ENCODE results near the gene AMER3.

- TF ChIP-seq CTCF (conservative IDR thresholded peaks at IDR 0.05 in 1 of 2, IDR thresholded peaks at IDR 0.05 in 1 of 2; ENCODE audit: low read depth in 1 of 2, low read length in 2 of 2) (no peak), EZH2 (IDR thresholded peaks at IDR 0.05; ENCODE audit: low read length, missing control alignments) (no peak)
Observed at GRCh38 chr2:130735200-130735599, 20.1 kb upstream of the AMER3 start.

All from fibroblast of lung (primary cell).